ENCODE data around the gene PDE8A.

PDE8A gene

DNA sequence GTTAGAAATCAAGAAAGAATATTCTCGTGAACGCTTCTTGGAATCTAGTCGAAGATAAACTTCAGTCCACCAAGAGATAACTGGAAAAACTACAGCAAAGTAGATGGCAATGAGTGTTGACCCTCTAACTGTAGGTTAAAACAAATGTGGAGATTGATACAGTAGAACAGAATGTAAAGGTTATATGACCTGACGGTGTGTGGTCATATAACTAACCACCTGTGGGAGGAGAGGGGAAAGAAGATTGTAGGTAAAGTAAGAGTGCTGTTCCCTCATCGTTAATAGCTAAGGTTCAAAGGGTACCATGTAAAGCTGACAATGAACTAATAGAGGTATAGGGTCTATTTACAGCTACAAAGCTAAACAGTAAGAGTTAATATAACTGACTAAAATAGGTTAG lies 52.6 kb downstream of the PDE8A start:
- no peak for DNase-seq (ENCODE audit: low read depth)

DNA sequence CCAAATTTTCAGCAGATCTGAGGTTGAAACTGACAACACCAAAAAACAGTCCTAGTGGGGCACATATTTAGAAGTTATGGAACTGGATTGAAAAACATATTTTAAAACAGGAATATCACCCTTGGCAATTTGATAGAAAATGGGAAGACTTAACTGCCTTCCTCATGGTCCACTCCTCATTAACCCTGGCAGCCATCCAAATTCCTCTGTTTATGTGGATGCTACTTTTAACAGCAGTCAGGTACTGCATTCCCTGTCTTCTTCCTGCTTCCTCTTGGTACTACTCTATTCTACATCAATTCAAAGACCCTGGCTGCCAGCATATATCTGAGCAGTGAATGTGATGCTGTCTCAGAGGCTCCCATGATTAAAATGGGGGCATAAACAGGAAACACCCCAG lies 54.3 kb downstream of the PDE8A start:
- no peak for DNase-seq (ENCODE audit: low read depth)

DNA sequence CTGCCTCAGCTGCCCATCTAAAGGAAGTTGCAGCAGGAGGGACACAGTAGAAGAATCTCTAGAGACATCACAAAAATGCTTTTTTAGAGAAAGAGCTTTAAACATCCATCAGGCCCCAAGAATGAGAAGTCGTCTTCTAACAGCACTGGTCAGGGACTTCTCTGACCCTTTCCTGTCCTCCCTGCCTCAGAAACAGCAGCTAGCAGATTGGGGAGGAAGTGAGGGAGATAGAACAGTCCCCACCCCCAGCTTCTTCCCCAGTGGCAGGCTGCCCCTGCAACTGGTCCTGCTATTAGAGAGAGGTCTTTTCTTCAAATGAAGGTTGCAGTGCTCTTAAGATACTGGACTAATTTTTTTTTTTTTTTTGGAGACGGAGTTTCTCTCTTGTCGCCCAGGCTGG lies 55.1 kb downstream of the PDE8A start:
- DNase-seq (ENCODE audit: low read depth): no peak

DNA sequence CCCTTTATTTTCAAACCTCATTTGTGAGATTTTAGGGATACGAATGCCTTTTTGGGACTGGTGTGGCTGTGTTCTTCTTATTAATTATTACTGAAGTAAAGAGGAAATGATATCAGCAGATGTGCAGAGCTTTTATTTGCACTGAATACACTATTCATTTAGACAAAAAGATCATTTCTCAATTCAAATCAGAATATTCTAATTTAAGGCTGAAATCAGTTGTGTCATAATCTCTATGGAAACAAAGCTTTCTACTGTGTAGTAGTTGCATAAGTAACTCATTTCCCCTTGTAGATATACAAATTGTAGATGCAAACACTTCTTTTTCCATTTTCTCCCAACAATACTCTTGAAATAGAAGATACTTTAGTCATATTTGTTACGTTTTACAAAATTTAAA lies 56.0 kb downstream of the PDE8A start:
- DNase-seq (ENCODE audit: low read depth): no peak

DNA sequence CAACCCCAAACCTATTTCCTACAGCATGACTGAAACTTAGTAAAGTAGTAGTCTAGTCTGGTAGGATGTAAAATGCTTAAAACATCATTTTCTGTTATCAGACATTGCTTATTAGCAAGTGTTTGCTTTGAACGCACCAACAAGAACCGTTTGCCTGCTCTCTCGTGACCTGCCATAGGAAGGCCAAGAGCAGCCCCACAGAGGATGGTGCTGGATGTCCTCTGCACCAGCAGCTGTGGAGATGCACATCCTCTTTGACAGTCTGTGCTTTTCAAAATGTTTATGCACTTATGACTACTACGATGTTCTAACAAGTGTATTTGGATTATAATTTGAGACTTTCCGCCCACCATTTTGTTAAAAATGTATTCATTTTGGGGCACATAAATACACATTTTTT lies 59.6 kb downstream of the PDE8A start:
- DNase-seq (ENCODE audit: low read depth): no peak

DNA sequence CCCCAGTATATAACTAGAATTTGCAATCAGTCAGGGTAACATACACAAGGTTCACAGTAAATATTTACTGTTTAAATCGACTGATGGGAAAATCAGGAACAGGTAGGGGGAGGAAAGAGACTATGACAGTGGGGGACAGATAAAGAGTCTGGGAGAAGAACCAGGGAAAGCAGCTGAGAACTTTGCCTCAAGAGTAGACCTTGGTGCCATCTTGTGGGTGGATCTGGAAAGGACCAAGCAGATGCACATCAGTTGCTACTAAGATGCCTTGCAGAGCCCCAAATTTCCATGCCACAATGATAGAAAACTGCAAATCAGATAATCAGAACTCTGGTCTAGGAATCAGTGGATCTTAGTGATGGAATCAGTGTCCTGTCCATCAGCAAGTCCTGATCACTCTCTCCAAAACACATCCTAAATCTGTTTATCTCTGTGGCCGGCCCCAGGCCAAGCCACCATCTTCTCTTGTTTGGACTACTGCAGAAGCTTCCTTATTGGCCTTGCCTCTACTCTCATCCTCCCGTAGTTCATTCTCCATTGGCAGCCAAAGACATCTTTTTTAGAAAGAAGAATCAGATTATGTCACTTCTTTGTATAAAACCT lies 62.7 kb downstream of the PDE8A start:
- peak; percentile 51 for DNase-seq (ENCODE audit: low read depth)

DNA sequence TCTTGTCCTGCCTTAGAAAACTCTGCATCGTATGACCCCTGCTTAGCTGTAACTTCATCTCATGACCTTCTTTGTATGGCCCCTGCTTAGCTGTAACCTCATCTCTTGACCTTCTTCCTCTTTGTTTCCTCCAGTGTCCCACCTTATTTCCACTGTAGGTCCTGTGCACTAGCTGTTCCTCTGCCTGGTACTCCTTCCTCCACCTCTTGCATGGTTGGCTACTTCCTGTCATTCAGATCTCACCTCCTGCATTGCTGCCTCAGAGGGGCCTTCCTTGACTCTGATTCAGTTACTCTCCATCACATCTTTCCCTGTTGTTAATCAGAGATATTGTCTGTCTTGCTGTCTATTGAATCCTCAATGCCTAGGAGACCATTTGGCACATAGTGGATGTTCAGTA lies 63.2 kb downstream of the PDE8A start:
- no peak for DNase-seq (ENCODE audit: low read depth)

DNA sequence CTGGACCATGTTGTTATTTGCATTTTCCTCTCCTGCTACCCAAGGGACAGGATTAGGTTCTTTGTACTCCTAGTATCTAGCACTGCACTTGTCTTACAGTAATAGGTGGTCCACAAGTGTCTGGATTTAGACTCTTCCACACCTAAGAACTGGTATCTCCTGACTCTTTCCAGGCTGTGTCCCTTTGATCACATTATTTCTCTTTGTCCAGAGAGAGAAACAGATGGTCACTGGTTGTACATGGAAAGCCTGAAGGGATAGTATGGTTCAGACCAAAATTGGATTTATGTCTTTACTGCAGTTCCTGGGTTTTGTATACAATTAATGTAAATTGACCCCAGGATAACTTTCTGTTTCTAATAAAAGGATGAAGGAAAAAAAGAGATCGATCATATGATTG lies 64.0 kb downstream of the PDE8A start:
- DNase-seq (ENCODE audit: low read depth): no peak

DNA sequence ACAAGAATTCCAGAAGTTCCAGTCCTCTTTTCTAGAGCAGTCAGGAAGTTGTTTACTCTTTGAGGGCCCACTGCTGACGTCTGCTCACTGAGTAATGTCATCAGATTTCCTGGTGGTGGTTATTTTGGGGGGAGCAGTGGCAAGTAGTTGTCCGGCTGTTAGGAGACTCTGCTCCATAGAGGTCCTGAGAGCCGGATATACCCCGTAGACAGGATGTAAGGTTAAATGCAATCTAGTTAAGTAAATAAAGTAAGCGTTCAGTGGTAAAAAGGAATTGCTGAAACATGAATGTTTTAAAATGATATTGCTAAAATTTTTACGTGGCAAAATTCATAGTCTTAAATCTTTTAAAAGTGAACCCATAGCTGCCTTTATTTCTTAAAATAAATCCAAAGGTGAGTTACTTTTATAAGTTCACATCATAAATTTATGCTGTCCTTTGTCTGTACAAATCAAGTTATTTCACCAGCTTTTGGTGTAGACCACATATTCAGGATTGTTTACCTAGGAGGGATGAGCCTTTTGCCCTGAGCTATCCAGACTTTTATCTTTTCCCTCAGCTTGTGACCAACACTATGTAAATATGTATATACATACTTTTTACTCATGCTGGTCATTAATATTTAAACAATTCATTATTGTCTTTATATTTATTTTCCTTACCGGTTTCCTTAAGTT lies 65.8 kb downstream of the PDE8A start:
- peak; percentile 85 for DNase-seq (ENCODE audit: low read depth)

DNA sequence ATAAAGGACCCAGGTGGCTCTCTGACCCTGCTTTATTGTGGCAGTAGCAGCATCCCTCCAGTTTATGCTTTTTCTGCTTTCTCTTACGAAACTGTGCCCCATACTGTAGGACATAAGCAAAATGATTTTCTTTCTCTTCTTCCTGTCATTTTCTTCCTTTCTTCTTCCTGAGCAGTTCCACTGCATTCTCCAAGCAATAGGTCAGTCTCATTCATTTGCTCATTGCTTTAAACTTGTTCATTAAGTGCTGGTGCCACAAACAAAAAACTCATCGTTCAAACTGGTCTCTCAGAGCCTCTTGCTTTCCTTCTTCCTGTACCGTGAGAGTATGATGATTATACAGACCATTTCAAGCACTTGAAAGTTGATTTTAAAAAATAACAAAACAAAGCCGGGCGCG lies 66.8 kb downstream of the PDE8A start:
- DNase-seq (ENCODE audit: low read depth): no peak

DNA sequence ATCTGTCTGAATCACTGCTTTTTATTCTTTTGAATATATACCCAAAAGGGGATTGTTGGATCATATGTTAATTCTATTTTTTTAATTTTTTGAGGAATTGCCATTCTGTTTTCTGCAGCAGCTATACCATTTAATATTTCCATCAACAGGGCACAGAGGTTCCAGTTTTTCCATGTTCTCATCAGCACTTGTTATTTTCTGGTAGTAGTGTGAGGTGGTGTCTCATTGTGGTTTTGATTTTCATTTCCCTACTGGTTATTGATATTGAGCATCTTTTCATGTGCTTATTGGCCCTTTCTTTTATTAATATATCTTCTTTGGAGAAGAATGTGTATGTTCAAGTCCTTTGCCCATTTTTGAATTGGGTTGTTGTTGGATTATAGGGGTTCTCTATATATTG lies 68.1 kb downstream of the PDE8A start:
- DNase-seq (ENCODE audit: low read depth): no peak

DNA sequence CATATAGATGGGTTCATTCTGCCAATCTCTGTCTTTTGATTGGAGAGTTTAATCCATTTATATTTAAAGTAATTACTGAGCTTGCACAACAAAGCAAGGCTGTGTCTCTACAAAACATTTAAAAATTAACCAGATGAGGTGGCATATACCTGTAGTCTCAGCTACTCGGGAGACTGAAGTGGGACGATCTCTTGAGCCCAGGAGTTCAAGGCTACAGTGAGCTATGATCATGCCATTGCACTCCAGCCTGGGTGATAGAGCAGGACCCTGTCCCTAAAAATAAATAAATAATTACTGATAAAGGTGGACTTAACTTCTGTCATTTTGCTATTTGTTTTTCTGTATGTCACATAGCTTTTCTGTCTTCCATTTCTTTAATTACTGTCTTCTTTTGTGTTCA lies 78.1 kb downstream of the PDE8A start:
- no peak for DNase-seq (ENCODE audit: low read depth)

DNA sequence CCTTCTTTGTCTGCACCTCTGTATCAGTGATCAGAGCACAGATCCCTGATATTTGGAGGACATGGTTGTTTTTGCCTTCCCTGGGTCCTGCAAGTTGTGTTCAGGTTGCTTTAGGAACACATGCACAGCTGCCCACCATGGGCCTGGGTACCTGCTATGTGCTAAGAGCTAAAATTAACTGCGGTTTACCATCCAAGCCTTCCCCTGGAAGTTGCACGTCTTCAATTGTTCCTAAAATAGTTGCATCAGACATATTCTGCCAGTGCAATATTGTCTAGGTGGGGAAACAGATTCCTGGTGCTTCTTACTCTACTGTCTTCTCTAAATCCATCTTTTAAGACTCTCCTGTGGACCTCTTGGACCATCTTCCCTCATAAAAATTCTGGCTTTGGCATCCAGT lies 80.9 kb downstream of the PDE8A start:
- DNase-seq (ENCODE audit: low read depth): no peak

DNA sequence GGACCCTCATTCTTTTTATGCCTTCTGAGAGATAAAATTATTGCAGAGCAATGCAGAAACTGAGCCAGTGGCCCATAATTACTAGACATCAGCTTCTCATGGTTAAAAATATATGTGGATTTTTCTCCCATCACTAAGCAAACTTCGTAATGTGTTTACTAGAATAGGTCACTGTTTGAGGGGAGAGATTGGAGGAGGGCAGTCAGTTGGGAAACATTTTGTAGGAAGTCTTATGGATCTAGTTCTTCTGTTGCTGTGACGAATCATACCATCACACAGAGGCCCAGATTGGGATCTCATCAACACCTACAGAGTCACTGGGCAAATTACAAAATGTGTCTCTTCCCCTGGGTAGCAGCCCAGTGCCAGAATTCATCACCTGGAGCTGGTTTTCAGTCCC lies 81.4 kb downstream of the PDE8A start:
- no peak for DNase-seq (ENCODE audit: low read depth)

DNA sequence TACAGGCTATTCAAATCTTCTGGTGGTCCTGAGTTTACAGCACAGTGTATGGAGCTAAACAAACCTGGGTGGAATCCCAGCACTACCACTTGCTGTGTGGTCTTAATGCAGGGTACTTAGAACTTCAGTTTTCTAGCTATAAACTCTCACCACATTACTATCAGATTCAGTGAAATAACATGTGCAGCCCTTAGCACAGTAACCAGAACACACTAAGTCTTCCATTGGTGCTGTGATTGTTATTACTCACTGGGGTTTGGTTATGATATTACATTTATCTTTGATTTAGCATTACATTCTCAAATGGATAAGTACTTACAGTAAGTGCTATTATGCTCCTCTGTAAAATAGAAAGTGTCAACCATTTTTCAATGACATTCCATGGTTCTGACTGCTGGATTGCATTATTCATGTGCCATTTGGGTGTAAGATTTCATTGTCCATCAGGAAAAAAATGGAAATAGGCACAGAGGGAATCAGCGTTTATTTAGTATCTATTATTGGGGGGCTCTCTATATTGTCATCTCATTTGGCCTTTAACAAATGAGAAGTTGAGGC lies 81.9 kb downstream of the PDE8A start:
- no peak for DNase-seq (ENCODE audit: low read depth)

DNA sequence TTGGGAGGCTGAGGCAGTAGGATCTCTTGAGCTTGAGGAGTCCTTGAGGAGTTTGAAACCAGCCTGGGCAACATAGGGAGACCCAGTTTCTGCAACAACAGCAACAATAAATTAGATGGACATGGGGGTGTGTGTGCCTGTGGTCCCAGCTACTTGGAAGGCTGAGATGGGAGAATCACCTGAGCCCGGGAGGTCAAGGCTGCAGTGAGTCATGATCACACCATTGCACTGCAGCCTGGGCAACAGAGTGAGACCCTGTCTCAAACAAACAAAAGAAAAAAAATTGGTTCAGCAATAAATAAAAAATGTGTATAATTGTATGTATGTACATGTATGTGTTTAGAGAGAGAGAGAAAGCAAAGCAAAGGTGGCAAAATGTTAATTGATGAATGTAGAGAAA lies 83.1 kb downstream of the PDE8A start:
- DNase-seq (ENCODE audit: low read depth): no peak

DNA sequence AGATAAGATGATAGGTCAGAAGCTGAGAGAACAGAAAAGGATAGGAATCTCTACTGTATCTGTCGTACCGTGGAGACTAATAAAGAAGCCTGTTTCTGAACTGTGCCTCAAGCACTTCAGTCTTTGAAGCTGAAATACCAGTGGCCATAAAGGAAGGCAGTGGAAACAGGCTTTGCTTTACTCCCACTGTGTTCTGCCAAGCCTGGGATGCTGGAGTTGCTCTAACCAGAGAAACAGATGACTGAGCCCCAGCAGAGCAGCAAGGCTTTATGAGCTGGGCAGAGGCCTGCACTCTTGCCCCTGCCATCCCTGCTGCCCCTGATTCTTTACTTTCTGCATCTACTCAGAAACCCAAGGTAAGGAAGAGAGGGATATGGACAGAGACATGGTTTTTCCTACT lies 89.4 kb downstream of the PDE8A start:
- DNase-seq (ENCODE audit: low read depth): no peak

DNA sequence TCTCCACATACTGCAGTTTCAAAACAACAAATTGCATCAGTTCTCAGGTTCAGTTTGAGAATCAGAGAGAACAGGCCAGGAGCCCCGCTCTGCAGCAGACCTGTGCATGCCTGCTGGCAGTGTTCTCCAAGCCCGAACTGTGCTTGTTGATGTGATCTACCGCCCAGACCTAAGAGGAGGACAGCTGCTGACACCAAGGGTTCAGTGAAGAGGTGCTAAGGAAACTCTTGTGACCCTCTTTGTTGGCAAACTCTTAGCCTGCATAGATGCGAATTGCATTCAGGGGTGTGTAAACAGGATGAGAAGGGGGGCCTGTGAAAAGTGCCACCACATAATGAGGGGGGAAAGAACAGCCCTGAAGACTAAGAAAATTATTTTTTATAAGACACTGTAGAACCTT lies 89.8 kb downstream of the PDE8A start:
- DNase-seq (ENCODE audit: low read depth): no peak

DNA sequence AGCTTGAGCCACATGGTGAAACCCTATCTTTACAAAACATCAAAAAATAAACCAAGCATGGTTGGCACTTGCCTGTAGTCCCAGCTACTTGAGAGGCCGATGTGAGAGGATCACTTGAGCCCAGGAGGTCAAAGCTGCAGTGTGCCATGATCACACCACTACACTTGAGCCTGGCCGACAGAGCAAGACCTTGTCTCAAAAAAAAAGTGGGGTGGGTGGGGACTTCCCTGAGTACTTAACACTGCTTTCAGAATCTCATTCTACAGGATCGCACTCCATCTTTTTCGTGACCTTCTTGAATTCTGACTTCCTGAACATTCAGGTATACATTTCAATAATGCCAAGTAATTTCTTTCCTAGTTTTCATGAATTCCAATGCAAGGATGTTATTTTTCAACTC lies 91.3 kb downstream of the PDE8A start:
- no peak for DNase-seq (ENCODE audit: low read depth)

DNA sequence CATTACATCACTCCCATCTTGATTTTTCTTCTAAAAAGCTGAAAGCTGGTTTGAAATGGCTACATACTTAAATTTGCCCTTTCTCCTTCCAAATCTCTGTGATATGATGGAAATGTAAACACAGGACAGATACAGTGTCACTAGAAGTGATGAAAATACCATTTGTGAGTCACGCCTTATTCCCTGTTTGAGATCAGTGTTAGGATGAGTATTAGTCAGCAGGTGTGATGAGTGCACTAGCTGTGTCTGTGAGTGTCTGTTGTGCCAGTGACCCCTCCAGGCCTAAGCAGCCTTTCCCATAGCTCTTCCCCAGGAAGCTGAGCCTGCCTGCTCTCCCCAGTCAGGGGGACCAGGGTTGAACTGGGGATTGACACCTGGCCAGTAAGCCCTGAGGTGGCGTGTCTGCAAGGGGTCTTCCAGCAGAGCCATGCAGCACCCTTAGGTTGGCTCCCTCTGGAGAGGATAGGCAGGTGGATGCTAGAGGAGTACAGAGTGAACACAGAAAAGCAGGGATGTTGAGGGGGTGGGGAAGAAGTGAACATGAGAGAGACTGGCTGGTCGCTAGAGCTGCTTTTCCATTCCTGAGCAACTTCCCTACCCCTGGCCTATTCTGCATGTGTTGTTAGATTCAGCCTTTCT lies 92.0 kb downstream of the PDE8A start:
- no peak for DNase-seq (ENCODE audit: low read depth)

DNA sequence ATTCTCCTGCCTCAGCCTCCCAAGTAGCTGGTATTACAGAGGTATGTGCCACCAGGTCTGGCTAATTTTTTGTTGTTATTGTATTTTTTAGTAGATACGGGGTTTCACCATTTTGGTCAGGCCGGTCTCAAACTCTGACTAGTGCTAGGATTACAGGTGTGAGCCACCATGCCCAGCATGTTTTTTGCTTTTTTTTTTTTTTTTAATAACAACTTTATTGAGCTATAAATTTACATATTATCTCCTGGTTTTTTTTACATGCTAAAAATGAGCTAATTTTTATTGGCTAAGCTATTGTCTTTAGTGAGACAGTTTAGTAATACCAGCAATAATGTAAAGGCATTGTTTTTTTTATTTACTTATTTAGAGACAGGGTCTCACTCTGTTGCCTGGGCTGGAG lies 105.2 kb downstream of the PDE8A start:
- DNase-seq (ENCODE audit: low read depth): no peak

DNA sequence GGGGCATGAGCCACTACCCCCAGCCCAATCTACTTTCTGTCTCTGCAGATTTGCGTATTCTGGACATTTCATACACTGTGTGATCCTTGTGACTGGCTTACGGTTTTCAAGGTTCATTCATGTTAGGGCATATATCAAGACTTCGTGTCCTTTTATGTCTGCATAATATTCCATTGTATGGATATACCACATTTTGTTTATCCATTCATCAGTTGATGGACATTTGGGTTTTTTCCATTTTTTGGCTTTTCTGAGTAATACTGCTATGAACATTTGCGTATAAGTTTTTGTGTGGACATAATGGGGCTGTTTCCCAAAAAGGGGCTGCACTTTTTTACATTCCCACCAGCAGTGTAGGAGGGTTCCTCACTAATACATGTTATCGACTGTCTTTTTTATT lies 106.6 kb downstream of the PDE8A start:
- no peak for DNase-seq (ENCODE audit: low read depth)

DNA sequence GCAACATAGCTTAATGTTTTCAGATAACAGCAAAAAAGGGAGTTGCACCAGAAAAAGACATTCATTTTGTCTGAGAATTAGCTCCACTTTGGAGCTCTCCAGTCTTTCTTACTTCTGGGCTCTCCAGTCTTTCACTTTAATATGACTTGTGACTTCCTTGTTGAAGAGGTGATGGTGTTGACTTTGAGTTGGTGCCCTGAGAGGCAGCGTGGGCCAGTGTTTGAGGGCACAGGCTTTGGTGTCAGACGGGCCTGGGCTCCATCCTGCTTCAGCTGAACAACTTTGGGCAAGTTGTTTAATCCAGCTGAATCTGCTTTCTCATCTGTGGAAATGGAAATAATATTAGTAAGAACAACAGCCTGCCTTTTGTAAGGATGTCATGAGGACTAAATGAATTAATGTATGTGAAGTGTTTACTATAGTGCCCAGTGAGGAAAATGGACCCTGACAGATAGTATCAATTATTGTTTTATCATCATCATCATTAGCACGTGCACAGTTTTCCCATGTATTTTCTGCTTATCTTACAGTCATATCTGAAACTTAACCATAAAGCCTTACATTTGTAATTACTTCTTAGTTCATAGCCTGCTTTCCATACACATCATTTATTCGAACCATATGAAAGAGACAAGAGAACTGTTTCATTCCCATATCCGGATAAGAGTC lies 108.4 kb downstream of the PDE8A start:
- DNase-seq (ENCODE audit: low read depth): no peak

Measured in stromal cell of bone marrow (primary cell).